ENCODE measurements around the gene OR1E2. TPM values are rescaled to one million over a fixed set of nuclear protein-coding genes. Genes with fewer than 3 reads are reported as not detected.
A peak's percentile ranks its signal among the peaks of the same experiment; 100 is the strongest.
"Not testable (repeated sequence)": the region's sequence is repeated elsewhere in the genome, so short reads cannot be mapped to it uniquely, and the experiment has no call there.

OR1E2 gene
- polyA plus RNA-seq (ENCODE audit: insufficient read length in 3 of 3), result not detected
- long read RNA-seq, donor 1, result 0 reads
- long read RNA-seq, donor 2, result 0 reads
- long read RNA-seq, donor 3, result 0 reads
- long read RNA-seq, donor 4, result 0 reads
- long read RNA-seq, donor 5, result 0 reads
- long read RNA-seq, donor 6, result 0 reads
- long read RNA-seq, donor 7, result 0 reads
- long read RNA-seq, donor 8, result 0 reads
- long read RNA-seq, donor 9, result 0 reads
- long read RNA-seq, donor 10, result 0 reads
- long read RNA-seq, donor 11, result 0 reads
- long read RNA-seq, donor 12, result 0 reads
- long read RNA-seq, donor 13, result 0 reads
- long read RNA-seq, donor 14, result 0 reads
- long read RNA-seq, donor 15, result 0 reads
- long read RNA-seq, donor 16, result 0 reads

GRCh38 chr17:3433741-3434140, at the start of gene OR1E2:
OR1E2 (minus strand) TSS chr17:3433841; CDS start chr17:3433841, 0 bp downstream.
- no peak for DNase-seq (ENCODE audit: extremely low read depth in 1 of 11, low read depth in 9 of 11, low spot score in 4 of 11)

GRCh38 chr17:3482852-3483251, 49.2 kb upstream of the OR1E2 start:
- no peak for DNase-seq (ENCODE audit: extremely low read depth in 1 of 11, low read depth in 9 of 11, low spot score in 4 of 11)

- no peak for DNase-seq (ENCODE audit: extremely low read depth in 1 of 11, low read depth in 9 of 11, low spot score in 4 of 11)
Measured at GRCh38 chr17:3479988-3480387, 46.3 kb upstream of the OR1E2 start.

GRCh38 chr17:3475812-3476610, 42.4 kb upstream of the OR1E2 start, which contains the start of gene ASPA:
ASPA (plus strand) TSS chr17:3475997; CDS start chr17:3476160, 163 bp downstream.
- DNase-seq (ENCODE audit: extremely low read depth in 1 of 11, low read depth in 9 of 11, low spot score in 4 of 11), result peak in 2 of 11 donors; percentile 29 to 40

GRCh38 chr17:3475251-3475685, 41.6 kb upstream of the OR1E2 start:
- DNase-seq (ENCODE audit: extremely low read depth in 1 of 11, low read depth in 9 of 11, low spot score in 4 of 11), result no peak

GRCh38 chr17:3474212-3474611, 40.6 kb upstream of the OR1E2 start:
- peak in 7 of 11 donors; percentile 7 to 64 (median 27) for DNase-seq (ENCODE audit: extremely low read depth in 1 of 11, low read depth in 9 of 11, low spot score in 4 of 11)

- DNase-seq (ENCODE audit: extremely low read depth in 1 of 11, low read depth in 9 of 11, low spot score in 4 of 11), result no peak
Measured at GRCh38 chr17:3472137-3472536, 38.5 kb upstream of the OR1E2 start.

GRCh38 chr17:3471599-3471998, 38.0 kb upstream of the OR1E2 start, which contains the start of gene SPATA22:
SPATA22 (minus strand) TSS chr17:3471819; CDS start chr17:3469325, 2,494 bp downstream.
- no peak for DNase-seq (ENCODE audit: extremely low read depth in 1 of 11, low read depth in 9 of 11, low spot score in 4 of 11)

- DNase-seq (ENCODE audit: extremely low read depth in 1 of 11, low read depth in 9 of 11, low spot score in 4 of 11), result no peak
Measured at GRCh38 chr17:3469529-3469928, 35.9 kb upstream of the OR1E2 start.

GRCh38 chr17:3466355-3466754, 32.7 kb upstream of the OR1E2 start:
- not testable (repeated sequence) for DNase-seq (ENCODE audit: extremely low read depth in 1 of 11, low read depth in 9 of 11, low spot score in 4 of 11)

GRCh38 chr17:3448059-3448665, 14.5 kb upstream of the OR1E2 start:
- no peak for DNase-seq (ENCODE audit: extremely low read depth in 1 of 11, low read depth in 9 of 11, low spot score in 4 of 11)

GRCh38 chr17:3447625-3448024, 14.0 kb upstream of the OR1E2 start:
- DNase-seq (ENCODE audit: extremely low read depth in 1 of 11, low read depth in 9 of 11, low spot score in 4 of 11), result no peak

- no peak for DNase-seq (ENCODE audit: extremely low read depth in 1 of 11, low read depth in 9 of 11, low spot score in 4 of 11)
Measured at GRCh38 chr17:3440451-3440850, 6.8 kb upstream of the OR1E2 start.

GRCh38 chr17:3438368-3438767, 4.7 kb upstream of the OR1E2 start:
- no peak for DNase-seq (ENCODE audit: extremely low read depth in 1 of 11, low read depth in 9 of 11, low spot score in 4 of 11)

GRCh38 chr17:3433215-3433614, 426 bp downstream of the OR1E2 start:
- DNase-seq (ENCODE audit: extremely low read depth in 1 of 11, low read depth in 9 of 11, low spot score in 4 of 11), result peak in 2 of 11 donors; percentile 4

- DNase-seq (ENCODE audit: extremely low read depth in 1 of 11, low read depth in 9 of 11, low spot score in 4 of 11), result no peak
Measured at GRCh38 chr17:3418222-3418621, 15.4 kb downstream of the OR1E2 start.

- DNase-seq (ENCODE audit: extremely low read depth in 1 of 11, low read depth in 9 of 11, low spot score in 4 of 11), result peak in 2 of 11 donors; percentile 2 to 8
Measured at GRCh38 chr17:3415610-3416009, 18.0 kb downstream of the OR1E2 start.

GRCh38 chr17:3412216-3412615, 21.4 kb downstream of the OR1E2 start:
- not testable (repeated sequence) for DNase-seq (ENCODE audit: extremely low read depth in 1 of 11, low read depth in 9 of 11, low spot score in 4 of 11)

GRCh38 chr17:3411070-3411469, 22.6 kb downstream of the OR1E2 start, which contains the start of gene OR3A3:
OR3A3 (plus strand) TSS chr17:3411370.
- no peak for DNase-seq (ENCODE audit: extremely low read depth in 1 of 11, low read depth in 9 of 11, low spot score in 4 of 11)
